Renal cortex interstitium (tissue), 11 donors: ENCODE results near the gene DHRS13. TPM values are rescaled to one million over a fixed set of nuclear protein-coding genes. Genes with fewer than 3 reads are reported as not detected.
A peak's percentile ranks its signal among the peaks of the same experiment; 100 is the strongest.

ENCODE experiments used
- DNase-seq, 11 donors: peaks; one replicate each; pipeline ENCODE4 v3.0.0-alpha.2; 2013; ENCODE audit warnings: low read depth in 9 of 11, low spot score in 4 of 11; ENCODE audit errors: extremely low read depth in 1 of 11
- polyA plus RNA-seq, 3 donors: library from polyadenylated mRNA; unstranded; fragments of 120-200 nt; gene quantifications; one replicate each; pipeline ENCODE4 v1.2.1, GENCODE V29; 2013; ENCODE audit not compliant: insufficient read length in 3 of 3

Gene DHRS13
- polyA plus RNA-seq, 3 donors = 9.7 to 17.9 (median 17.6) TPM

DNA sequence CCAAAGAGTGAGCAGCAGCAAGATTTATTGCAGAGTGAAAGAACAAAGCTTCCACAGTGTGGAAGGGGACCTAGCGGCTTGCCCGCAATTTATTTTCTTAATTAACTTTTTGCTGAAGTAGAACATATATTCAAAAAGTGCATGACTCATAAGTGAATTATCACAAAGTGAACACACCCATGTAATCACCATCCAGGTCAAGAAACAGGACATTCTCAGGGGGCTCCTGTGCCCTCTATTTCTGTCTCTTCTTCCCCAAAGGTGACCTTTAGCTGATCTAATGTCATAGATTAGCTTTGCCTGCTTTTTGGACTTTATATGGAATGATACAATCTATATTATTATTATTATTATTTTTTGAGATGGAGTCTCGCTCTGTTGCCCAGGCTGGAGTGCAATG lies 28.1 kb downstream of the DHRS13 start:
- DNase-seq = no peak

DNA sequence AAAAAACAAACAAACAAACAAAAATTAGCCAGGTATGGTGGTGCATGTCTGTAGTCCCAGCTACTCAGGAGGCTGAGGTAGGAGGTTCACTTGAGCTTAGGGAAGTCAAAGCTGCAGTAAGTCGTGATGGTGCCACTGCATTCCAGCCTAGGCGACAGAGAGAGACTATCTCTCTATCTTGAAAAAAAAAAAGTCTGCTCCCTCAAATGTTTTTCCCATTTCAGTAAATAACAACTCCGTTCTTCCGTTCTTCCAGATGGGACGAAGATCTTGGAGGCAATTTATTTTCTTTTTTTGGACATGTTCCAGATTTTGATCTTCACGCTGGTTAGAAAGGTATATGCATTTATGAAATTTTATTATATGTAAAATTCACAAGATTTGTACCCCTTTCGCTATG lies 29.0 kb downstream of the DHRS13 start:
- no peak for DNase-seq

DNA sequence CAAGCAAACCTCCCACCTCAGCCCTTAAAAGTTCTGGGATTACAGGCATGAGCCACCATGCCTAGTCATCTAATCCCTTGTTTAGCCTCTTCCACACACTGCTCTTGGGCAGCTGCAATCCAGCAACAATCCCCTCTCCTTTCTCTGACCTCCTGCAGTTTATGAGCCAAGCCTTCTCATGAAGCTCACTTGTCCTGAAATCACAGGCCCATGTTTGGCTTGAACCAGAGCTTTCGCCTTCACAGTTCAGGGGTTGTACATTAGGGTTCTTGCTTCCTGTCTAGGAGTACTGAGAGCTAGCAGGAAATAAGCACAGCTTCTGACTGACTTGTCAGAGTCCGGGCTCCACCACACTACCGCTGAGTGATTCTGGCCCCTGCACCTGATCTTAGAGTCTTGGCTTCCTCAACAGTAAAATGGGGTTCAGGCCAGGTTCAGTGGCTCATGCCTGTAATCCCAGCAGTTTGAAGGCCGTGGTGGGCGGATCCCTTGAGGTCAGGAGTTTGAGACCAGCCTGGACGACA lies 31.8 kb downstream of the DHRS13 start:
- no peak for DNase-seq

DNA sequence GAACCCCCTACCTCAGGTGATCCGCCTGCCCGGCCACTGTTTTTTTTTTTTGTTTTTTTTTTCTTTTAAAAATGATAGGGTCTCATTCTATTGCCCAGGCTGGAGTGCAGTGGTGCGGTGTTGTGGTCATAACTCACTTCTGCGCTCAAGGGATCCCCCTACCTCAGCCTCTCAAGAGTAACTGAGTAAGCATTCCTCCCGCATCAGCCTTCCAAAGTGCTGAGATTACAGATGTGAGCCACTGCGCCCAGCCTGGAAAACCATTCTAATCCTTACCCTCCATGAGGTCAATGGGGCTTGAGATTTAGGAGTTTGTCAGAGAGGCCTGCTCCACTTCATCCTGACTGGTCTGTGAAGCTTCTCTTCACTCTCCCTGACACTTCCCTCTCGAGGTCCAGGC lies 35.6 kb downstream of the DHRS13 start:
- DNase-seq = no peak

DNA sequence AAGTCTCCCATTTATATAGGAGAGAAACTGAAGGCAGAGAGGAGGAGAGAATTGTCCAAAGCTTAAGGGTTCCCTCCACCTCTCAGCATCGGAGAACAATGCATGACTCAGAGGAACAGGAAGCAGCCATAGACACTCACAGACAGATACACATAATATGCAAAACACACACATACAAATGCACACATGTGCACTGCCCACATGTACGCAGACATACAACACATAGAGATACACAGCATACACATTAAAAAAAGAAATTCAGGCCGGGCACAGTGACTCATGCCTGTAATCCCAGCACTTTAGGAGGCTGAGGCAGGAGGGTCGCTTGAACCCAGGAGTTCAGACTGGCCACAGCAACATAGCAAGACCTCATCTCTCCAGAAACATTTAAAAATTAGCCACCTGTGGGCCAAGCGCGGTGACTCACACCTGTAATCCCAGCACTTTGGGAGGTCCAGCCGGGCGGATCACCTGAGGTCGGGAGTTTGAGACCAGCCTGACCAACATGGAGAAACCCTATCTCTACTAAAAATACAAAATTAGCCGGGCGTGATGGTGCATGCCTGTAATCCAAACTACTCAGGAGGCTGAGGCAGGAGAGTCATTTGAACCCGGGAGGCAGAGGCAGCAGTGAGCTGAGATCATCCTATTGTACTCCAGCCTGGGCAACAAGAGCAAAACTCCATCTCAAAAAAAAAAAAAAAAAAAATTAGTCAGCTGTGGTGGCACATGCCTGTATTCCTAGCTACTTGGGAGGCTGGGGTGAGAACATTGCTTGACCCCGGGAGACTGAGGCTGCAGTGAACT lies 36.7 kb downstream of the DHRS13 start:
- DNase-seq = no peak

DNA sequence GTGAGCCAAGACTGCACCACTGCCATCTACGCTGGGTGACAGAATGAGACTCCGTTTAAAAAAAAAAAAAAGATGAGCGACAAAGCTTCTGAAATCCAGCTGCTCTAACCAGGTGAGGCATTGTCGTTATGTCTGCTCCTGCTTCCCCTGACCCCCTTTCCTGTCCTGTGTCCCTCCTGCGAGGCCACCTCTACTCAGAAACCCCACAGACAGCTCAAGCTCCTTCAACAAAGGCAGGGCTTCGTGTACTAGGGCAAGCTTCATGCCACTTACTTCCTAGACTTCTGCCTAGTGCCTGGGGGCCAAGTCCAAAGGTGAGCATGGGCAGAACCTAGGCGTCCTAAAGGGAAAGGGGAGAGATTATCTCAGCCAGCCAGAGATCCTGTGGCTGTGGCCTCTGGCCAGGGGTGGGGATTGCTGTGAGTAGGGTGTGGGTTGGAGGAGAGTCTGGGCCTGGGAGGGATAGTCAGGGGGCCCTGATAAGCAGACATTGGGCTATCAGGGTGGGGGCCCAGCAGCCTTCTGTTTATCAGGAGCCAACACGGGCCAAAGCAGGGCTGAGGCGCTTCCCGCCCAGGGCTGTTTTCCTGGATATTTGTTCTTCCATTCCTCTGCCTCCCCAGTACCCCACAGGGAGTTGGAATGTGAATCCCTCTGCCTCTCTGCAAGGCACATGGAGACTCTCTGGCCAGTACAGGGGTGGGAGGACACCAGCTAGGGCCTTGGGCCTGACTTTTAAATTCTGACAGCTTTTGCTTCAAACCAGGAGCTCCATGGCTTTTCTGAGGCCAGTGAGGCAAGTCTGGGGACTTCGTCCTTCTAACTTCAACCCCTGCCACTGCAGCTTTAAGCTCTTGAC lies 37.7 kb downstream of the DHRS13 start:
- no peak for DNase-seq

DNA sequence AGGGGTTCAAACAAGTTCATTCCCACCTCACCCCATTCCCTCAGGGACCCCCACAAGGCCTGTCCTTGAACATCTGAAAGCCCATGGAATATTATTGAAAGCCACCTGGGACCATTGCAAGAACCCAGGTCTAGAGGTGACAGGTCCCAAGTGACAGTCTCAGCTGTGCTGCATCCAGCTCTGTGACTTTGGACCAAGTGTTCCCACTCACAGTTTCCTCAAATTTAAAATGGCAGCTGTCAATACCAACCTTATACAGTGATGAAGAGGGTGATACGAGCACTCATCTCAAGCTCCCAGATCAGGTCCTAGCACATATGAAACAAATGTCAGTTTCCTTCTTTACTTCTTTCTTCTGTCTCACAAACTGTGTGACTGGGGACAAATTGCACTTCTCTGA lies 38.9 kb downstream of the DHRS13 start:
- no peak for DNase-seq

DNA sequence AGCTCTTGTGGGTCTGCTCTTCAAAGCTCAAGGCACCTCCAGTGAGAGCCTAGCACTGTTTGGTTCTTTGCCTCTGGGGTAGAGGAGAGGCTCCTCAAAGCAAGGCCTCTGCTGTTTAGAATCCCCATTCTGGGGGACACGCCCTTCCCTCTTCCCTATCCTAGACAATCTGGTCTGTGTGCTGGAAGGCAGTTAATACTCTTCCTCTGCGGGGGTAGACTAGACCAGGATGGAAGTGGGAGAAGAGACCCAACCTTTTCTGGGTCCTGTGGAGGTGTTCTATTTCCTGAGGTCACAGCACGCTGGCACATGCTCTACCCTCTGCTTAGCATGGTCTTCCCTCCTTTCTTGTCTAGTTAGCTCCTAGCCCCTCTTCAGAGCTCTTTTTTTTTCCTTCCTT lies 40.3 kb downstream of the DHRS13 start:
- DNase-seq = no peak

DNA sequence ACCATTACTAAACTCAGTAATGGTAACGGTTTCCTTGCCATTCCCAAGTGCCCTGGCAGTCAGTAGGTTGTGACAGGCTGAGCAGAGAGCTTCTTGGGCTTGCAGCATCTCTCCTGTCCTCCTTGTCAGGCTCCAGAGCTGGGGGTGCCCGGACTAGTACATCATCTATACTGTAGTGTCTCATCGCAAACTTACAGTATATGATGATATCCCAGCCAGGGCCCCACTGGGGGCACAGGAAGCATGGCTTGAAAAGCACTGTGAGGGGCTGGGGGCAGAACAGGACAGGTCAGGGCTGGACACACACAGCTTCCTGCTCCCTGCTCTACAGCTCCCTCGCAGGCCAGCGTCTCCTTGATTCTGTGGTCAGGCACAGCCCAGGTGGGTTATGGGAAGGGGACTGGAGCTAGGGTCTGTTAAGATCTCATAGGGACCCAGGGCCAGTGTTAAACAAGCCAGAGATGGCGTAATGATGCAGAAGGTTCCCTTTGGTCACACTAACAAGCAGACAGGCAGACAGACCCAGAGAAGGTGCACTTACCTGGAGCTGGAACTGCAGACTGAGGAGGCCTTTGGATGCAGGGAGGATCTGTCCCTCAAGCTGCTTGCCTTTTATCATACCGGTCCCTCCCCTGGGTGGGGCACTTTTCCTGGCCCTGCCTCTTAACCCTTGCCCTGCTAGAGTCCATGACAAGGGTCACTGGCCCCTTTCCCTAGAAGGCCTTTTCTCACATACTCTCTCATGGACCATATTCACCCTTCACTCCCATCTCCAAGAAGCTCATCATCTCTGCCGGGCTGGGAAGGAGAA lies 41.3 kb downstream of the DHRS13 start:
- DNase-seq = no peak

DNA sequence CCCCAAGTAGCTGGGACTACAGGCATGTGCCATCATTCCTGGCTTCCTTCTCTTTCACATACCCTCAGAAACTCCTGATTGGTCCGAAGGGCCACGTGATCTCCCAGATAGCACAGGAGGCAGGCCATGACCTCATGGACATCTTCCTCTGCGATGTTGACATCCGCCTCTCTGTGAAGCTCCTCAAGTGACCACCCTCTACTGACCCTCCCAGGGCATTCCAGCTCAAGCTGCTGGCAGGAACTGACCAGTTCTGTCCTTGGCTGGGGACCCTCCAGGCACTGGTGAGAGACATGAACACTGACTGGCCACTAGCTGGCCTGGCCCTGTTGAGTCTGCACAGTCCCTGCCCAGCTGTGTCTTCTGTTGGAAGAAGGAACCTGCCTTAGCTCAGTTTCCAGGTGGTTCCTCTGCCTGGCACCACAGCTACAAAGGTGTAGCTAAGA lies 42.5 kb downstream of the DHRS13 start:
- DNase-seq = no peak

DNA sequence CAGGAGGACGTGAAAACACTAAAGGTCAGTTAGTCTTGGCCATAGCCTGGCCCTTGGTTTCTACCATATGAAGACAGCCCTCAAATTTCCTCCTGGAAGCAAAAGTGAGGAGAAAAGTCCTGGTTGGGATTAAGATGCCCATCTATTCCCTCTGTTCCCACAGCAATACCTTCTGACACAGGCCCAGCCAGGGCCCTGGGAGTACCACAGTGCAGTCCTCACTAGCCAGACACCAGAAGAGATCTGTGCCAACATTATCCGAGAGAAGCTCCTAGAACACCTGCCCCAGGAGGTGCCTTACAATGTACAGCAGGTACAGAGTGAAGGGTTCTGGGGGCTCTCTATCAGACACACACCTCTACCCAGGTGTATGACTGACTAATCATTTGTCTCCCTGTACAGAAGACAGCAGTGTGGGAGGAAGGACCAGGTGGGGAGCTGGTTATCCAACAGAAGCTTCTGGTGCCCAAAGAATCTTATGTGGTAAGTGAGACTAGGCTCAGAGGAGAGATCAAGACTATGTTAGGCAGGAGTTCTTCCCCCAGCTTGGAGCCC lies 44.0 kb downstream of the DHRS13 start:
- no peak for DNase-seq

DNA sequence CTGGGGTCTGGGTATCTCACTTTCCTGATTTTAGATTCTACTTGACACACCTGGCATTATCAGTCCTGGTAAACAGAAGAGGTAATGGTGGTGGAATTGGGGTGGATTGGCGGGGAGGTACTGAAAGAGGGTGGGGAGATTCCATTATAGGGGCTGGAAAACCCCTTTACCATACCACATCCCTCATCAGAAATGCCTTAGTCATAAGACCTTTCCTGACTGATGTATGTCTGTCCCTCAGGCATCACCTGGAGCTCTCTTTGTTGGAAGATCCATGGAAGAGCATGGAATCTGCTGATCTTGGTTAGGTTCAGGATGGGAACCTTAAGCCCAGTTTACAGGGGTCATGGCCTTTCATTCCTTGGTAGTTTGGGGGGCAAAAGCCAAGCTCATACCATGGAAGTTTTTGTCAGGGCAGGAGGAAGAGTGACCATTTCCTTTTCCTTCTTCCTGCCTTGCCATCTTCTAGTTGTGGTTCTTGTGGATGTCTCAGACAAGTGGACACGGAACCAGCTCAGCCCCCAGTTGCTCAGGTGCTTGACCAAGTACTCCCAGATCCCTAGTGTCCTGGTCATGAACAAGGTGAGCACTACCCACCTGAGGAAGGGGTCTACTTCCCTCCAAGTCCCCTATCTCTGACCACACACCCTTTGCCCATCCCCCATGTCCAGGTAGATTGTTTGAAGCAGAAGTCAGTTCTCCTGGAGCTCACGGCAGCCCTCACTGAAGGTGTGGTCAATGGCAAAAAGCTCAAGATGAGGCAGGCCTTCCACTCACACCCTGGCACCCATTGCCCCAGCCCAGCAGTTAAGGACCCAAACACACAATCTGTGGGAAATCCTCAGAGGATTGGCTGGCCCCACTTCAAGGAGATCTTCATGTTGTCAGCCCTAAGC lies 44.7 kb downstream of the DHRS13 start:
- no peak for DNase-seq

DNA sequence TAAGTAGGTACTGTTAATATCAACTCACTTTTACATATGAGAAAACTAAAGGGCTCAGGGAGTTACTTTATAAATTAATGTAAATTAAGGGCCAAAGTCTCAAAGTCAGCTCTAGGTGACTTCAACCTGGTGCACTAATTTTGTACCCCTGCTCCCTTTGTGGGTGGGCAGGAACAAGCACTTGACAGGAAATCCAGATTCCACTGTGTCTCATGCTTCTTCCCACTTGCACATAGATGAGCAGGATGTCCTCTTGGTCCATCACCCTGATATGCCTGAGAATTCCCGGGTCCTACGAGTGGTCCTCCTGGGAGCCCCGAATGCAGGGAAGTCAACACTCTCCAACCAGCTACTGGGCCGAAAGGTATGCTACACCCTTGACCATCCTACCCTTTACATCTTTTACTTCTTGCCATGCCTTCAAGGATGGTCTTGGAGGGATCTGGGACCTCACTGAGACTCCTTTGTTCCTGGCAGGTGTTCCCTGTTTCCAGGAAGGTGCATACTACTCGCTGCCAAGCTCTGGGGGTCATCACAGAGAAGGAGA lies 46.8 kb downstream of the DHRS13 start:
- no peak for DNase-seq

DNA sequence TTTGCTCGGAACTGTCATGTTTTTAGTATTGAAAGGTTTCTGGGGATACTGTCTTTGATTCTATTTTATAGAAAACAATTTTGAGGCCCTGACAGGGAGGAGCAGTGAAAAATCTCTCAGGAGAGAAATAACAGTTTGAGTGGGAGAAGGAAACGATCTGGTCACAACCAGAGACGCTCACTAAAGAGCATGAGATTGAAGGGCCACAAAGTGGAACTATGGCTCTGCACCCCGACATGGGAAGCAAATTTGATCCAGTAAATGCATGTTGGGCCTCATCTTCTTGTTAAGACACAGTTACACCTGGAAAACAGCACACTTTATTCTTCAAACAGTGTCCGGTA lies 47.6 kb downstream of the DHRS13 start:
- no peak for DNase-seq

DNA sequence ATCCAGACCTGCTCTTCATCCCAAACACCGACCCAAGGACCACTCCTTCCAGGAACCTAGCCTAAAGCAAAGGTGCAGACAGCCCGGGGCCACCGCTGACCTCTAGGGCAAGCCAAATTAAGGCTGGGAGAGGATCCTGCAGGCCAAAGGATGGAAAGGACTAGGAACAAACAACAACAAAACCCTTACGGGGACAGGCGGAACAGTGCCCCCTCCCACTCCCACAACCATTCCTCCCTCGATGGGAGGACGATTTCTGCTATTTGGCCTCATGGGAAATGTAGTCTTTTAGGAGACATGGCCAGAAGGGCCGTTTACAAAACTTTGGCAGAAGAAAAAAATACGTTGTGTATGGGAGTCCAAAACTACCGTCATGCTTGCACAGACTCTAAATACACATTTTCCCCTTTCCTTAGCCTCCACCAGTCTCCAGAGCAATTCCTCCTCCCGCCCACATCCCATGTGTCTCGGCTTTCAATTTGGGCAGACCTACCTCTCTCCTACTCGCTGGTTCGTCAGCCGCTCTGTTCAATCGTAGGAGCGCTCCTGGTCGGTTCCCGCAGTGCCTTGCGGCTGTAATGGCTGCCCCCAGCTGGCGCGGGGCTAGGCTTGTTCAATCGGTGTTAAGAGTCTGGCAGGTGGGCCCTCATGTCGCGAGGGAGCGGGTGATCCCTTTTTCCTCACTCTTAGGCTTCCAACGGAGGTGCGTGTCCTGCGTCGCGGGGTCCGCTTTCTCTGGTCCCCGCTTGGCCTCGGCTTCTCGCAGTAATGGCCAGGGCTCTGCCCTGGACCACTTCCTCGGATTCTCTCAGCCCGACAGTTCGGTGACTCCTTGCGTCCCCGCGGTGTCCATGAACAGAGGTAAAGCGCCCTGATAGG lies 48.2 kb downstream of the DHRS13 start, which contains the start of gene ERAL1:
TSS of gene ERAL1 (plus strand) at position 560 of the 879 bp plus-strand sequence. CDS start at position 579, 19 bp downstream.
- DNase-seq = peak in 10 of 11 donors; percentile 62 to 86 (median 79)

DNA sequence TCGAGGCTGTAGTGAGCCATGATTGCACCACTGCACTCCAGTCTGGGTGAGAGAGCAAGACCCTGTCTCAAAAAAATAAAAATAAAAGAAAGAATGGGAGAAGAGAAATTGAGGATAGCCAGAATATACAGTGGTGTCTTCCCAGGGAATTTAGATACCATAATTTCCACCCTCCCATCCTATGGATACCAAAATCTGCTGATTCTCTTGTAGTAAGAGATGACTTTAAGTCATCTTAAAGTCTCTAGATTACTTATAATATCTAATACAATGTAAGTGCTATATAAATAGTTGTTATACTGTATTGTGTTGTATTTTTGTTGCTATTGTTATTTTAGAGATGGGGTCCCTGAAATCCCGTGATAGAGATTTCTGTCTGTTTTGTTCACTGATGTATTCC lies 49.6 kb downstream of the DHRS13 start:
- no peak for DNase-seq

DNA sequence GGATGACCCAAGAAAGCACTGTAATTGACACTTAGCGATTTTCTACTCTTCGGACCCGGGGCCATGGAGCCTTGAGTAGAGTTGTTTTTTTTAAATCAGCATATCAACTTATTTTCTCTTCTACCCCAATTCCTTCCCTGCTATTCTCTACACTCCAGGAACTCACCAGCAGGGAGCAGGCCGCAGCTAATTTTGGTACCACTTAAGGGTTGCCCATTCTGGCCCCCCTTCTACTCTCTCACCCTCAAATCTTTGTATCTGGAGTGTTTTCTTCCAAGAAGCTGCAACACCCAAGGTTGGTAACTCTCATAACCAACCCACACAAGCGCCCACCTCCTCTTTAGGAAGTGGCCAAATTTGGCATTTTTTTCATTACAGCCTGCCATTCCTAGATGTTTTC lies 53.6 kb downstream of the DHRS13 start:
- DNase-seq = no peak
